Fibroblast of skin of scalp (primary cell): ENCODE measurements around the gene ANO10.
A peak's percentile ranks its signal among the peaks of the same experiment; 100 is the strongest.
"Not testable (repeated sequence)": the region's sequence is repeated elsewhere in the genome, so short reads cannot be mapped to it uniquely, and the experiment has no call there.

Experiments
- DNase-seq: peaks from one replicate; pipeline ENCODE4 v3.0.0-alpha.2; 2013

Gene ANO10

GRCh38 chr3:43573576-43573975 lies 48.2 kb downstream of the ANO10 start:
- no peak for DNase-seq

- not testable (repeated sequence) for DNase-seq
These were observed 56.0 kb downstream of the ANO10 start for GRCh38 chr3:43565661-43566341.

GRCh38 chr3:43559961-43560360 lies 61.9 kb downstream of the ANO10 start:
- no peak for DNase-seq

- DNase-seq: no peak
These were observed 63.6 kb downstream of the ANO10 start for GRCh38 chr3:43558171-43558570.

- peak; percentile 30 for DNase-seq
These were observed 72.1 kb downstream of the ANO10 start for GRCh38 chr3:43549626-43550290.

DNA sequence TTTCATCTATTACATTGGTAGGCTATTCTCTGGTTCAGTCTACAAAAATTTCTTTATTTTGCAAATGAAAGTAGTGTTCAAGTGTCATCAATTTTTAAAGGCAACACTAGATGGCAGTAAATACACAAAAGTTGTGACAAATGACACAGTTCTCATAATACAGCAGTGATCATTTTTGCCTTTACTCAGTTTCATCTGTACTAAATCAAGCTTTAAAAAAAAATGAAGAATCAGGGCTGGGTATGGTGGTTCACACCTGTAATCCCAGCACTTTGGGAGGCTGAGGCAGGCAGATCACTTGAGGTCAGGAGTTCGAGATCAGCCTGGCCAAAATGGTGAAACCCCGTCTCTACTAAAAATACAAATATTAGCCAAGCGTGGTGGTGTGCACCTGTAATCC lies 77.5 kb downstream of the ANO10 start:
- peak; percentile 57 for DNase-seq

- no peak for DNase-seq
These were observed 79.3 kb downstream of the ANO10 start for GRCh38 chr3:43542328-43543043.

GRCh38 chr3:43540624-43541023 lies 81.2 kb downstream of the ANO10 start:
- DNase-seq: peak; percentile 64

DNA sequence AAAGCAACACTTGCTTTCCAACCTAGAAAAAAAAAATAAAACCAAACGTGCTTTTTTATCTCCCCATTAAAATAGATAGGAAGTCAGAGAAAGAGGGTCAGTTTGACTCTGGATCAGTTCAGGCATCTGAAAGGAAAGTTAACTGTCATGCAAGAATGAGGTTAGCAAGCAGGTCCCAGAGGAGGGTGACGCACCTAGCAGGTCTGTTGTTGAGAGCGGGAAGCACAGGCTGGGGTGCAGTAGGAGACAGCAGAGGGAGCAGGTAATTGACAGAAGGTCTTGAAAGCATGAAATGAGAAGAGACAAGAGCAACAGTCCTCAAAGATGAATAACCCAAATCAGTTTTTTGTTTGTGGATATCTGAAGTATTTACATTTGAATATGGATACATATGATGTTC lies 82.5 kb downstream of the ANO10 start:
- DNase-seq: no peak

- DNase-seq: no peak
These were observed 84.6 kb downstream of the ANO10 start for GRCh38 chr3:43537225-43537624.

DNA sequence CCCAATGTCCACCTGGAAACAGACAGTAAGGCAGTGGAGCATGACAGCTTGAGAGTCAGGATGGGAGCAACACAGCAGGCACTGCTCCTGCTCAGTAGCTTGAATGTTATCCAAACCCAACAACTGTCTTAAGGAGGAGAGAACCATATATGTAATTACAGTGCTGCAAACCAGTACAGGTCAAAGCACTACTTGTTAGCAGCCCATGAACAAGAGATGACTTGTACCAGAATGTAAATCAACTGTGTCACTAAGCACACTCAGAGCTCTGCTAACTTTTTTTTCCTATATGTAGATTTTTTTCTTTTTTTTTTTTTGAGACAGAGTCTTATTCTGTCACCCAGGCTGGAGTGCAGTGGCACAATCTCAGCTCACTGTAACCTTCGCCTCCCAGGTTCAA lies 87.1 kb downstream of the ANO10 start:
- DNase-seq: no peak

DNA sequence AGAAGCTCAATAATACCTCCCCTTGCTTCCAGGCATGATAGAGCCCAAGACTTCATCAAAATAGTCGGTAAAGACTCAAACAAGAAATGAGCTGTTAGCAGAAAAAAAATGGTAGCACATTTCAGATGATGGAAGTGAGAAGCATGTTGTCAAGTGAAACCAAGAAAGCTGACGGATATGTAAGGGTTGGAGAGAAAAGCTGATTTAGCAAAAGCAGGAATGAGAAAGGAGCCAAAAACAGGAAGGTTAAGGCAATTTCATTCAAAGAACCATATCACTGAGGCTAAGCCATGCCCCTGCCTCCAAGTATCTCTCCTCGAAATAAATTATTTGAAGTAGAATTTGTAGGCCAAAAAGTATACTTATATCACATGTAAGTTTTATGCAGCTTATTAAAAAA lies 88.8 kb downstream of the ANO10 start:
- no peak for DNase-seq

DNA sequence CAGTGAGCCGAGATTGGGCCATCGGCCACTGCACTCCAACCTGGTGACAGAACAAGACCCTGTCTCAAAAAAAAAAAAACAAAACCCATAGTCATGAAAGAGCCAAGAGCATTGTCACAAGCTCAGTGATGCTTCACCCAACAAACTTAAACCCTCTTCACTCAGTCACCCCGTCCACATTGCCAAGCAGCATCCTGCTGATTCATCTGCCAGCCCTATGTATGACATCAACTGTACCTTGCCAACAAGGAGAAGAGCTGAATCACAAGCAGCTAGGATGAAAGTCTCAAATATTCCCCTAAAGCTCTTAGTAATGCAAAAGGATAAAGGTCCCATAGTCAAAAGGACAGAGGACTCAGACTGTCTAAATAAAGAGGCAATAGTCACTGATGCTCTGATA lies 90.0 kb downstream of the ANO10 start:
- no peak for DNase-seq

DNA sequence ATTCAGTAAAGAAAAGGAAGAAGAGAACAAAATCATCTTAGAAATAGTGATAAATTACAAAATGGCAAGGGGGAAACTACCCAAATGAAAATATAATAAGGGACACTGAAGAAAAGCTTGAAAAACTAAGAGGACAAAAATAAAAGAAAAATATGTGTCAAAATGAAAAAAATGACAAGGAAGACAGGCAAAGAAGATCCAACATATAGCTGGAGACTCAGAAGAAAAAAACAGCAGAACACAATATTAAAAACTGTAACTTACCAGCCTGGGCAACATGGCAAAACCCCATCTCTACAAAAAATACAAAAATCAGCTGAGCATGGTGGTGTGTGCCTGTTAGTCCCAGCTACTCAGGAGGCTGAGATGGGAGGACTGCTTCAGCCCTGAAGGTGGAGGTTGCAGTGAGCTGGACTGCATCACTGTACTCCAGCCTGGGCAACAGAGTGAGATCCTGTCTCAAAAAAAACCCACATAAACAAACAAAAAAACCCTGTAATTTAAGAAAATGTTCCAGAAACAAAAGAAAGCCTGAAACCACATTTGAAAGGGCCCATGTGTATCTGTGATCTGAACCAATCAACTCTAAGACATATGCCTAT lies 93.2 kb downstream of the ANO10 start:
- no peak for DNase-seq

GRCh38 chr3:43526956-43527355 lies 94.9 kb downstream of the ANO10 start:
- DNase-seq: no peak

DNA sequence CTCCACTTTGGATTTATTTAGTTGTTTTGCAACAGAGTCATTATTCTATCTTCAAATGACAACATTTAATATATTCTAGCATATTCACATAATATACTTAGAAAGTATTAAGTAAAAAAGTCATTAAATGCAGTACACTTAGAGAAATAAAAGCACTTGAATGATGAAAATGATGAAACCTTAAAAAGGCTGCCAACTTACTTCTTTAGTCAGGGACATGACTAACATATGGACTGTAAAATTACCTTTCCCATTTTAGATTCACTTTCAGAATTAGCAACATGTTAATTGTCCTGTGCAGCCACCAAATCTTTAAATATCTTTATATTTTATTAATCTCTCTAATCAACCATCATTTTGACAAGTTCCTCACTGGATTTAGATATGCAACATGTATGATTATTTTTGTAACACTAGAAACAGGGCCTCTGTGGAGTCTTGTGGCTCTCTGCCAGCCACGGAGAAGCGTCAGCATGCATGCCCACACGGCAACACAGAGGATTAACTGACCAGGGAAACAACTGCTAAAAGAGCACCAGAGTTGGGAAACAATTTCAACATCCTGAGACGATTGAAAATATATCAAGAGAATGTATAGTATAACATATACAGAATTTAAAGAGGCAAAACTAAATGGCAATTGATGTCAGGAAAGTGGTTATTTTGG lies 95.7 kb downstream of the ANO10 start:
- no peak for DNase-seq

DNA sequence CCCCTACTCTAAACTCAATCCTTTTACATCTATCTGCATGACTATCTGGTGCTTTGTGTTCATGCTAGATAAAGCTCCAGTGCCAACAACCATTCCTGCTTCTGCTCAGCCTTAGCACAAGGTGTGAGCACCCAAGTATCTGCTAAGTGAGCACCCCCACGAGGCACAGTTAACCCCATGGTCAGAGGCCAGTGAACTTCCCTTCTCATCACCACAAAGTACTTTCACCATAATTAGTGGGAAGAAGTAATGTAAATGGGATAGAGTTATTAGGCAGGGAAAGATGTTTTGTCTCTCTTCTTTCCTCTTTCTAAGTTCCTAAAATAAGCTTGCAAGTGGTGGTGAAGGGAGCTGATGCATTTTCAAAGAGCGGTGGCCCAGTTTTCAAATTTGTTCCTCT lies 96.4 kb downstream of the ANO10 start:
- DNase-seq: no peak

DNA sequence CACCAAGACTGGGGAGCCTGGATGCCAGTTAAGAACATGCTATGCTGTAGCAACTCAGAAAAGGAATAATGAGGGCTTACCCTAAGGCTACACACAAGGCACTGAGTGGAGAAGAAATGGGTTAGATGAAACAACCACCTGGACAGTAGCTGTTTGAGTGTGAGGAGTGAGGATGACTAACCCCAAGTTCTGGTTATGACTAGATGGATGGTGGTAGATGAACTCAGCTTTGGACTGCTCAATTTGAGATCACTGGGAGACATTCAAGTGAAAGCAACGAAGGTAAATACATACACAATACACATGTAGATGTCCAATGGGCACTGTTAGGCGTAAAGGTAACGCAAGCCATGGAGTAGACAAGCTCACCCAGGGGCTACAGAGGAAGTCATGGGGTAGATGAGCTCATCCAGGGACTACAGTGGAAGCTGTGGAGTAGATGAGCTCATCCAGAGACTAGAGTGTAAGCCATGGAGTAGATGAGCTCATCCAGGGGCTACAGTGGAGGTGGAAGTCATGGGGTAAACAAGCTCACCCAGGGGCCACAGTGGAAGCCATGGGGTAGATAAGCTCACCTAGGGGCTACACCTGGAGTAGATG lies 98.3 kb downstream of the ANO10 start:
- DNase-seq: no peak

GRCh38 chr3:43522727-43523362 lies 99.0 kb downstream of the ANO10 start:
- no peak for DNase-seq

DNA sequence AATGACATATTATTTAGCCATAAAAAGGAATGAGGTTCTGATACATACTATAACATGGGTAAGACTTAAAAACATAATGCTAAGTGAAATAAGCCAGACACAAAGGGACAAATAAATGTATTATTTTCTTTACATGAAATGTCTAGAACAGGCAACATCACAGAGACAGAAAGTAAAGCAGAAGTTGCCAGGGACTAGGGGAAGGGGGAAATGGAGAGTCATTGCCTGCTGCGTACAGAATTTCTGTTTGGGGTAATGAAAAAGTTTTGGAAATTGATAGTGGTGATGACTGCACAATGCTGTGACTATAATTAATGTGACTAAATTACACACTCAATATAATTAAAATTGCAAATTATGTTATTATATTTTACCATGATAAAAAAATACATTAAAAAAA lies 99.9 kb downstream of the ANO10 start:
- no peak for DNase-seq

- DNase-seq: not testable (repeated sequence)
These were observed 103.3 kb downstream of the ANO10 start for GRCh38 chr3:43518515-43518914.
